AML-193 (cell line): ENCODE data around the gene NFATC1.
"Not testable (repeated sequence)": the region's sequence is repeated elsewhere in the genome, so short reads cannot be mapped to it uniquely, and the experiment has no call there.

Experiments used
- DNase-seq, 2 experiments: peaks; one replicate each; lab custom pipeline; 2025; lab: John Stamatoyannopoulos, UW

The NFATC1 gene

GRCh38 chr18:79375441-79376154 lies 20.1 kb upstream of the NFATC1 start:
- DNase-seq = no peak

GRCh38 chr18:79376661-79377060 lies 19.1 kb upstream of the NFATC1 start:
- DNase-seq = not testable (repeated sequence)

- DNase-seq = no peak
These were observed 18.4 kb upstream of the NFATC1 start for GRCh38 chr18:79377187-79377891.

- no peak for DNase-seq
These were observed 17.0 kb upstream of the NFATC1 start for GRCh38 chr18:79378536-79379250.

GRCh38 chr18:79379251-79379905 lies 16.4 kb upstream of the NFATC1 start:
- no peak for DNase-seq

GRCh38 chr18:79379931-79380815 lies 15.6 kb upstream of the NFATC1 start:
- DNase-seq = no peak

- DNase-seq = peak; percentile 18 to 36
These were observed 14.6 kb upstream of the NFATC1 start for GRCh38 chr18:79380816-79381806.

- DNase-seq = no peak
These were observed 13.9 kb upstream of the NFATC1 start for GRCh38 chr18:79381811-79382311.

GRCh38 chr18:79382681-79383387 lies 12.9 kb upstream of the NFATC1 start:
- no peak for DNase-seq

- no peak for DNase-seq
These were observed 12.2 kb upstream of the NFATC1 start for GRCh38 chr18:79383388-79384056.

- DNase-seq = no peak
These were observed 11.5 kb upstream of the NFATC1 start for GRCh38 chr18:79384151-79384807.

- no peak for DNase-seq
These were observed 10.9 kb upstream of the NFATC1 start for GRCh38 chr18:79384834-79385233.

GRCh38 chr18:79385326-79385707 lies 10.4 kb upstream of the NFATC1 start:
- no peak for DNase-seq

- DNase-seq = no peak
These were observed 9.9 kb upstream of the NFATC1 start for GRCh38 chr18:79385708-79386341.

GRCh38 chr18:79386547-79386946 lies 9.2 kb upstream of the NFATC1 start:
- DNase-seq = no peak

GRCh38 chr18:79387214-79387613 lies 8.5 kb upstream of the NFATC1 start:
- no peak for DNase-seq

- no peak for DNase-seq
These were observed 8.1 kb upstream of the NFATC1 start for GRCh38 chr18:79387615-79388014.

GRCh38 chr18:79388043-79388442 lies 7.7 kb upstream of the NFATC1 start:
- DNase-seq = no peak
